NCI-H2227 (cell line): ENCODE measurements around the gene COA1.
"Not testable (repeated sequence)": the region's sequence is repeated elsewhere in the genome, so short reads cannot be mapped to it uniquely, and the experiment has no call there.

Experiments used
- DNase-seq: peaks from one replicate; lab custom pipeline; 2025; ENCODE audit not compliant: unreplicated experiment; lab: John Stamatoyannopoulos, UW

Gene COA1

GRCh38 chr7:43634384-43634783 lies 94.9 kb downstream of the COA1 start:
- DNase-seq: no peak

GRCh38 chr7:43632746-43633145 lies 96.6 kb downstream of the COA1 start:
- no peak for DNase-seq

GRCh38 chr7:43631559-43631958 lies 97.8 kb downstream of the COA1 start:
- no peak for DNase-seq

- no peak for DNase-seq
These were observed 98.8 kb downstream of the COA1 start for GRCh38 chr7:43630482-43630881.

- no peak for DNase-seq
These were observed 99.5 kb downstream of the COA1 start for GRCh38 chr7:43629857-43630256.

- DNase-seq: no peak
These were observed 100.9 kb downstream of the COA1 start for GRCh38 chr7:43628431-43628830.

GRCh38 chr7:43627798-43628197 lies 101.5 kb downstream of the COA1 start:
- DNase-seq: not testable (repeated sequence)

- DNase-seq: no peak
These were observed 102.6 kb downstream of the COA1 start for GRCh38 chr7:43626695-43627094.

GRCh38 chr7:43625980-43626379 lies 103.3 kb downstream of the COA1 start:
- no peak for DNase-seq

GRCh38 chr7:43625453-43625852 lies 103.9 kb downstream of the COA1 start:
- DNase-seq: no peak

GRCh38 chr7:43624156-43624555 lies 105.2 kb downstream of the COA1 start:
- DNase-seq: no peak

- DNase-seq: no peak
These were observed 107.4 kb downstream of the COA1 start for GRCh38 chr7:43621729-43622448.

- DNase-seq: no peak
These were observed 109.9 kb downstream of the COA1 start for GRCh38 chr7:43619213-43620012.

GRCh38 chr7:43618073-43618472 lies 111.2 kb downstream of the COA1 start:
- DNase-seq: peak; percentile 11

- DNase-seq: no peak
These were observed 112.3 kb downstream of the COA1 start for GRCh38 chr7:43616977-43617376.

GRCh38 chr7:43615558-43616145 lies 113.7 kb downstream of the COA1 start:
- no peak for DNase-seq

GRCh38 chr7:43612599-43613589 lies 116.4 kb downstream of the COA1 start:
- no peak for DNase-seq

- DNase-seq: no peak
These were observed 117.2 kb downstream of the COA1 start for GRCh38 chr7:43612128-43612527.

GRCh38 chr7:43609097-43609496 lies 120.2 kb downstream of the COA1 start:
- DNase-seq: no peak

GRCh38 chr7:43604251-43604650 lies 125.1 kb downstream of the COA1 start:
- DNase-seq: no peak

GRCh38 chr7:43602256-43602655 lies 127.1 kb downstream of the COA1 start:
- no peak for DNase-seq
